HCT116 (cell line): ENCODE results near the gene DBNDD2. TPM values are rescaled to one million over a fixed set of nuclear protein-coding genes. Genes with fewer than 3 reads are reported as not detected.

Experiments
- ATAC-seq: fragments of 200-7000 bp; cut with Tn5 transposase; 2 replicates; pipeline ENCODE4 v1.9.1; 2020; ENCODE audit warnings: mild to moderate bottlenecking, moderate library complexity
- BruUV-seq: library from RNA; stranded (reverse); fragments of 400-500 nt; replicated peaks from 2 replicates; lab custom pipeline; 2021; lab: Mats Ljungman, UMichigan
- CTCF ChIA-PET: fragments of 300-600 bp; sonication (Branson Sonifier 250); formaldehyde crosslinking; loops from one replicate; lab custom pipeline; 2021; ENCODE audit warnings: antibody characterized with exemption; lab: Charles Lee
- POLR2A ChIA-PET: fragments of 300-600, 350-600 bp; sonication (Branson Sonifier 250); formaldehyde crosslinking; loops from one replicate; lab custom pipeline; 2021; ENCODE audit warnings: antibody characterized with exemption; lab: Charles Lee
- RAD21 ChIA-PET, 2 experiments: fragments of 300-600 bp; sonication (Branson Sonifier 250); formaldehyde crosslinking; loops; one replicate each; lab custom pipeline; 2023; ENCODE audit warnings: low total read pairs in 2 of 2; ENCODE audit not compliant: uncharacterized antibody in 2 of 2, unreplicated experiment in 2 of 2, low non-redundant PET in 1 of 2; lab: Charles Lee
- DNase-seq: peaks from one replicate; pipeline ENCODE4 v3.0.0-alpha.2; 2010; ENCODE audit warnings: low read depth, low spot score
- H2AFZ ChIP-seq: fragments of 200-600 bp; shearing (Covaris generic), sonication (generic); 2 replicates; pipeline ENCODE4 v1.6.1; 2017; ENCODE audit warnings: low read depth, mixed run types, mixed read lengths, antibody characterized with exemption, low read length; ENCODE audit not compliant: poor library complexity, severe bottlenecking
- H3K27ac ChIP-seq: 2 replicates; pipeline ENCODE4 v1.5.1; 2012; ENCODE audit warnings: low read depth, low read length
- H3K27me3 ChIP-seq: fragments of 200-600 bp; sonication (generic); 2 replicates; pipeline ENCODE4 v1.6.1; 2016; ENCODE audit warnings: mixed run types, low read length, mixed read lengths; ENCODE audit not compliant: insufficient read depth
- H3K36me3 ChIP-seq, 2 experiments: fragments of 200-500 bp in 1 of 2; fragments of 200-600 bp in 1 of 2; sonication (Bioruptor generic) in 1 of 2; sonication (generic) in 1 of 2; 2 replicates each; pipeline versions ENCODE4 v1.5.1 to v1.6.1; 2014 to 2016; ENCODE audit warnings: low read length in 2 of 2, inconsistent platforms in 1 of 2, mixed read lengths in 1 of 2, mixed run types in 1 of 2; ENCODE audit not compliant: insufficient read depth in 2 of 2, control insufficient read depth in 1 of 2
- H3K4me1 ChIP-seq, 2 experiments: fragments of 200-600 bp in 1 of 2; sonication (generic) in 1 of 2; 2 replicates each; pipeline versions ENCODE4 v1.5.1 to v1.6.1; 2012 to 2017; ENCODE audit warnings: low read length in 2 of 2, inconsistent platforms in 1 of 2, mild to moderate bottlenecking in 1 of 2, mixed read lengths in 1 of 2, mixed run types in 1 of 2, moderate library complexity in 1 of 2; ENCODE audit not compliant: insufficient read depth in 2 of 2, control insufficient read depth in 1 of 2
- H3K4me2 ChIP-seq: fragments of 200-600 bp; sonication (generic); 2 replicates; pipeline ENCODE4 v1.6.1; 2017; ENCODE audit warnings: mixed run types, low read length, mixed read lengths
- H3K4me3 ChIP-seq, 2 experiments: fragments of 200-600 bp in 1 of 2; sonication (generic) in 1 of 2; replicated peaks in 1 of 2; 2 replicates each; pipeline ENCODE4 v1.5.1; 2011 to 2016; ENCODE audit warnings: low read length in 2 of 2, control low read depth in 1 of 2, low read depth in 1 of 2, mild to moderate bottlenecking in 1 of 2, mixed read lengths in 1 of 2, mixed run types in 1 of 2
- H3K79me2 ChIP-seq: fragments of 200-600 bp; sonication (generic); 2 replicates; pipeline ENCODE4 v1.6.1; 2017; ENCODE audit warnings: mild to moderate bottlenecking, mixed run types, low read length, moderate library complexity, mixed read lengths; ENCODE audit not compliant: insufficient read depth
- H3K9ac ChIP-seq: fragments of 200-600 bp; sonication (generic); 2 replicates; pipeline ENCODE4 v1.6.1; 2016; ENCODE audit warnings: low read length, mixed read lengths
- H3K9me2 ChIP-seq: fragments of 200-600 bp; sonication (generic), shearing (Covaris generic); 2 replicates; pipeline ENCODE4 v1.6.1; 2017; ENCODE audit warnings: mixed run types, mild to moderate bottlenecking, moderate library complexity; ENCODE audit not compliant: insufficient read depth
- H3K9me3 ChIP-seq, 2 experiments: fragments of 200-500 bp in 1 of 2; fragments of 200-600 bp in 1 of 2; sonication (Bioruptor generic) in 1 of 2; sonication (generic) in 1 of 2; 2 replicates each; pipeline ENCODE4 v1.6.1; 2014 to 2017; ENCODE audit warnings: low read length in 2 of 2, mixed read lengths in 2 of 2, inconsistent platforms in 1 of 2, low read depth in 1 of 2, mild to moderate bottlenecking in 1 of 2, mixed run types in 1 of 2, moderate library complexity in 1 of 2; ENCODE audit not compliant: control insufficient read depth in 1 of 2, insufficient read depth in 1 of 2
- H4K20me1 ChIP-seq: fragments of 200-600 bp; sonication (generic), shearing (Covaris generic); 2 replicates; pipeline ENCODE4 v1.6.1; 2017; ENCODE audit warnings: mixed run types, mild to moderate bottlenecking, moderate library complexity; ENCODE audit not compliant: insufficient read depth
- CBX3 ChIP-seq: IDR thresholded peaks from 2 replicates; pipeline ENCODE4 v1.6.1; 2012; ENCODE audit warnings: low read depth
- CEBPB ChIP-seq: IDR thresholded peaks from 2 replicates; pipeline ENCODE4 v1.6.1; 2012; ENCODE audit warnings: low read depth
- EGR1 ChIP-seq: IDR thresholded peaks from 2 replicates; pipeline ENCODE4 v1.6.1; 2012; ENCODE audit warnings: low read depth
- ELF1 ChIP-seq: IDR thresholded peaks from 2 replicates; pipeline ENCODE4 v1.6.1; 2012; ENCODE audit warnings: low read depth, borderline replicate concordance
- EZH2 ChIP-seq: fragments of 200-600 bp; sonication (generic); IDR thresholded peaks from 2 replicates; pipeline ENCODE4 v1.6.1; 2017; ENCODE audit warnings: antibody characterized with exemption, mixed run types
- EZH2phosphoT487 ChIP-seq: fragments of 200-600 bp; IDR thresholded peaks from 2 replicates; pipeline ENCODE4 v1.6.1; 2018; ENCODE audit warnings: antibody characterized with exemption, borderline replicate concordance
- FOSL1 ChIP-seq: IDR thresholded peaks from 2 replicates; pipeline ENCODE4 v1.6.1; 2012; ENCODE audit warnings: low read depth
- JUND ChIP-seq: IDR thresholded peaks from 2 replicates; pipeline ENCODE4 v1.6.1; 2012
- MAX ChIP-seq: IDR thresholded peaks from 2 replicates; pipeline ENCODE4 v1.6.1; 2012
- POLR2A ChIP-seq: IDR thresholded peaks from 2 replicates; pipeline ENCODE4 v1.7.0; 2011; ENCODE audit warnings: borderline replicate concordance; ENCODE audit not compliant: insufficient read depth, insufficient read length; ENCODE audit errors: extremely low read depth
- POLR2AphosphoS5 ChIP-seq: IDR thresholded peaks from 2 replicates; pipeline ENCODE4 v1.6.1; 2011; ENCODE audit warnings: mild to moderate bottlenecking, low read depth, low read length, moderate library complexity
- RAD21 ChIP-seq: IDR thresholded peaks from 2 replicates; pipeline ENCODE4 v1.6.1; 2012; ENCODE audit warnings: low read depth, mild to moderate bottlenecking
- REST ChIP-seq: IDR thresholded peaks from 2 replicates; pipeline ENCODE4 v1.6.1; 2012; ENCODE audit warnings: low read depth
- SP1 ChIP-seq: IDR thresholded peaks from 2 replicates; pipeline ENCODE4 v1.6.1; 2012; ENCODE audit warnings: low read depth
- TCF7L2 ChIP-seq: IDR thresholded peaks from 2 replicates; pipeline ENCODE4 v1.7.0; 2011; ENCODE audit warnings: borderline replicate concordance, inconsistent platforms; ENCODE audit not compliant: insufficient read depth, insufficient read length; ENCODE audit errors: extremely low read depth
- YY1 ChIP-seq: IDR thresholded peaks from 2 replicates; pipeline ENCODE4 v1.6.1; 2011; ENCODE audit warnings: low read length, low read depth, moderate library complexity, mild to moderate bottlenecking; ENCODE audit not compliant: insufficient replicate concordance; ENCODE audit errors: extremely low read depth
- ZFX ChIP-seq: fragments of 450-650 bp; IDR thresholded peaks from 2 replicates; pipeline ENCODE4 v1.6.1; 2017
- ZNF274 ChIP-seq: fragments of 200-500 bp; sonication (Bioruptor generic); IDR thresholded peaks from 2 replicates; pipeline ENCODE4 v1.6.1; 2014; ENCODE audit warnings: mild to moderate bottlenecking, low read depth, low read length, inconsistent platforms
- intact Hi-C: fragments of 100-400 bp; cut with micrococcal nuclease; formaldehyde crosslinking; loops from 2 replicates; pipeline ENCODE4 v1.10.0; 2022
- total RNA-seq: library from RNA; stranded (reverse); gene quantifications from one replicate; pipeline ENCODE4 v1.2.1, GENCODE V29; 2021; ENCODE audit not compliant: unreplicated experiment
- TF ChIP-seq, protein P1 (sequence below): IDR thresholded peaks from 2 replicates; pipeline ENCODE4 v1.6.1; 2012
- TF ChIP-seq, protein P2 (sequence below): IDR thresholded peaks from 2 replicates; pipeline ENCODE4 v1.6.1; 2011; ENCODE audit warnings: mild to moderate bottlenecking, low read length, moderate library complexity; ENCODE audit not compliant: insufficient replicate concordance; ENCODE audit errors: extremely low read depth

DBNDD2 gene
- total RNA-seq, 1 experiment from 2014 or later, result 44.2 TPM

DNA sequence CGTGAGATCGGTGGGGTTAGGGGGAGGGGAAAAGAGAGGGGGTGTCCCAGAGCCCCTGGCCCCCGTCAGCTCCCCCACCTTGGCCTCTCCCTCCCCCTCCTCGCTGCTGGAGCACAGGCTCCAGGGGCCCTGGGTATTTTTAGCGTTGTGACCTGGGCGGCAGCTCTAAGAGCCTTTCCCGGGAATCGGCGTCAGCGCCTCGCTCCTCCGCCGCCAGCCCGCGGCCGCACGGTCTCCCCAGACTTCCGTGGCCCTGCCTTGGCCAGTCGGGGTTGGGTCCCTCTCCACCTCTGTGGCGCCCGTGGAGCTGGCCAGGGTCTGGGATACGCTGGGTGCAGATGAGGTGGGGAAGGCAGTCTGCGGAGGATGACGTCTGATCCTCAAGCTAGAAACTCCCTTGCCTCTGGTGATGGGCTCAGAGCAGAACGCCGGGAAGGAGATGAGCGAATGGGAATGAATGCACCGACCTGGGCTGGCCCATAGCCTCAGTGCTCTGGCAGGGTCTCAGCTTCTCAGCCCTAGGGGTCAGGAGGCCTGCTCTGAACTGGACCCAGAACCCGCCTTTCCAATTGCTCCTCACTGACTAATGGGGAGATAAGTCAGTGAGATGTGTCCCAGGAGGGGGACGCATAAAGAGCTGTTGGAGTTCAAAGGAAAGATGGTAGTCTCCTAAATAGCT is 883 bp upstream of the DBNDD2 start:
- H3K9me2 ChIP-seq, result no peaks in the 10 kb centered on the region
- H2AFZ ChIP-seq, result no peak overlapping the region
- peak overlapping the region; percentile 84 for H3K4me2 ChIP-seq
- TF ChIP-seq SP1 (no peak), ZNF274 (no peak), CBX3 (no peak), TCF7L2 (no peak), POLR2AphosphoS5 (no peak), RAD21 (no peak), REST (no peak), ELF1 (no peak), YY1 (no peak), ZFX (no peak), JUND (no peak), CEBPB (no peak), EZH2 (no peak), EGR1 (no peak), POLR2A (no peak), FOSL1 (no peak), EZH2phosphoT487 (no peak), MAX (no peak)
- TF ChIP-seq, protein P1, sequence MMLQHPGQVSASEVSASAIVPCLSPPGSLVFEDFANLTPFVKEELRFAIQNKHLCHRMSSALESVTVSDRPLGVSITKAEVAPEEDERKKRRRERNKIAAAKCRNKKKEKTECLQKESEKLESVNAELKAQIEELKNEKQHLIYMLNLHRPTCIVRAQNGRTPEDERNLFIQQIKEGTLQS, result no peak
- TF ChIP-seq, protein P2, sequence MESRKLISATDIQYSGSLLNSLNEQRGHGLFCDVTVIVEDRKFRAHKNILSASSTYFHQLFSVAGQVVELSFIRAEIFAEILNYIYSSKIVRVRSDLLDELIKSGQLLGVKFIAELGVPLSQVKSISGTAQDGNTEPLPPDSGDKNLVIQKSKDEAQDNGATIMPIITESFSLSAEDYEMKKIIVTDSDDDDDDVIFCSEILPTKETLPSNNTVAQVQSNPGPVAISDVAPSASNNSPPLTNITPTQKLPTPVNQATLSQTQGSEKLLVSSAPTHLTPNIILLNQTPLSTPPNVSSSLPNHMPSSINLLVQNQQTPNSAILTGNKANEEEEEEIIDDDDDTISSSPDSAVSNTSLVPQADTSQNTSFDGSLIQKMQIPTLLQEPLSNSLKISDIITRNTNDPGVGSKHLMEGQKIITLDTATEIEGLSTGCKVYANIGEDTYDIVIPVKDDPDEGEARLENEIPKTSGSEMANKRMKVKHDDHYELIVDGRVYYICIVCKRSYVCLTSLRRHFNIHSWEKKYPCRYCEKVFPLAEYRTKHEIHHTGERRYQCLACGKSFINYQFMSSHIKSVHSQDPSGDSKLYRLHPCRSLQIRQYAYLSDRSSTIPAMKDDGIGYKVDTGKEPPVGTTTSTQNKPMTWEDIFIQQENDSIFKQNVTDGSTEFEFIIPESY, result no peak
- intact Hi-C loops, result no loop called here
- ChIA-PET RAD21 (no interaction called here), CTCF (interaction anchor here (0.6 kb wide), 1 partner anchor 33 kb away, joined by 3 read pairs; no protein-coding TSS in a partner anchor), POLR2A (interaction anchor here (0.8 to 1.5 kb wide), 5 partner anchors 9 to 84 kb away, joined by 3 to 6 read pairs (median 4); partner anchors contain the start of gene PIGT)
- DNase-seq (no peak), ATAC-seq (peak; percentile 46)
- H3K27me3 ChIP-seq, result no peaks in the 10 kb centered on the region
- H3K9me3 ChIP-seq, result no peaks in the 10 kb centered on the region
- H3K27ac ChIP-seq, result peak overlapping the region; percentile 83
- H3K36me3 ChIP-seq, result peaks cover 8 to 11% of the 10 kb centered on the region in 2 experiments; a peak in 2 of 4 replicates
- peak overlapping the region; percentile 71 to 76 for H3K4me3 ChIP-seq
- peaks cover 15% of the 10 kb centered on the region; the same call in 1 of the 2 replicates for H3K79me2 ChIP-seq
- H3K4me1 ChIP-seq, result peaks cover 5 to 24% of the 10 kb centered on the region in 2 experiments; a peak in 3 of 4 replicates
- TSS peak; percentile 48 for BruUV-seq
- peak overlapping the region; percentile 81 for H3K9ac ChIP-seq
- no peaks in the 10 kb centered on the region for H4K20me1 ChIP-seq
